ENCODE data around the gene MIA3. TPM values are rescaled to one million over a fixed set of nuclear protein-coding genes. Genes with fewer than 3 reads are reported as not detected.

MIA3 gene
- total RNA-seq, 1 donor from 2014 or later, result 40.6 TPM

Other genes with a start within 250 kb of the MIA3 start
- 0.16 and 0.21 TPM in 2 replicates for gene HHIPL2, start 70.0 kb upstream of the MIA3 start, total RNA-seq
- 17.6 and 17.9 TPM in 2 replicates for gene TAF1A, start 28.2 kb upstream of the MIA3 start, total RNA-seq
- gene AIDA, start 94.4 kb downstream of the MIA3 start, total RNA-seq, result 41.9 and 45.7 TPM in 2 replicates
- 34.3 and 37.7 TPM in 2 replicates for gene BROX, start 94.5 kb downstream of the MIA3 start, total RNA-seq
- not detected in 2 replicates for gene FAM177B, start 119.1 kb downstream of the MIA3 start, total RNA-seq
- 1.7 and 2.0 TPM in 2 replicates for gene DISP1, start 196.9 kb downstream of the MIA3 start, total RNA-seq

All from activated T-helper 2 cell treated with anti-CD3 and anti-CD28 coated beads, Interferon-gamma antibody, Interleukin-2, Interleukin-4, amounts not matched to agents 10 μg/mL and 5 μg/mL and 100 μg/mL, durations not matched to agents 14 hours and 24 hours and 36 hours (primary cell).